Measurements from ENCODE around the gene CPED1. TPM values are rescaled to one million over a fixed set of nuclear protein-coding genes. Genes with fewer than 3 reads are reported as not detected.

Gene CPED1
- total RNA-seq, 1 experiment from 2014 or later: 0.39 TPM

GRCh38 chr7:121187222-121187621 lies 198.7 kb downstream of the CPED1 start:
- POLR2A ChIA-PET: no interaction called here
- no peaks in the 10 kb centered on the region; the same call in none of the 2 replicates for H3K27me3 ChIP-seq (ENCODE audit: control insufficient read depth, insufficient read depth, low read length)
- intact Hi-C loops (cut with micrococcal nuclease; ENCODE audit: unreplicated experiment) (no loop called here), in situ Hi-C loops (cut with HindIII; ENCODE audit: low pct_unique_long_range_greater_than_20kb, low sequenced_read_pairs) (no loop called here)
- CTCF ChIA-PET: no interaction called here
- no peaks in the 10 kb centered on the region for H3K9me3 ChIP-seq (ENCODE audit: control insufficient read depth, insufficient read depth, low read depth, low read length)
- no TSS peak for BruUV-seq (replicated peaks)
- no peaks in the 10 kb centered on the region for H3K4me1 ChIP-seq (ENCODE audit: control insufficient read depth, insufficient read depth, low read length)
- H3K27ac ChIP-seq (ENCODE audit: low read length): no peak overlapping the region
- no peak overlapping the region for H3K4me3 ChIP-seq (ENCODE audit: low read depth in 2 of 2, low read length in 2 of 2)
- no peak for DNase-seq (ENCODE audit: low read depth, low spot score)
- no peak for ATAC-seq
- TF ChIP-seq REST (IDR thresholded peaks at IDR 0.05; ENCODE audit: insufficient read depth in 1 of 2, low read depth in 2 of 2, low read length in 1 of 2): no peak
- no peak for TF ChIP-seq CTCF (IDR thresholded peaks at IDR 0.05)
- TF ChIP-seq TCF7L2 (IDR thresholded peaks at IDR 0.05; ENCODE audit: low read depth, low read length): no peak
- no peak for TF ChIP-seq SIN3A (IDR thresholded peaks at IDR 0.05; ENCODE audit: borderline replicate concordance, insufficient read depth, low read depth, low read length)
- no peak for TF ChIP-seq POLR2AphosphoS5 (IDR thresholded peaks at IDR 0.05; ENCODE audit: low read depth, low read length)
- H3K36me3 ChIP-seq (ENCODE audit: control insufficient read depth, insufficient read depth, low read length): no peaks in the 10 kb centered on the region

GRCh38 chr7:121187676-121188075 lies 199.2 kb downstream of the CPED1 start:
- no peak for DNase-seq (ENCODE audit: low read depth, low spot score)
- H3K4me1 ChIP-seq (ENCODE audit: control insufficient read depth, insufficient read depth, low read length): no peaks in the 10 kb centered on the region
- H3K4me3 ChIP-seq (ENCODE audit: low read depth in 2 of 2, low read length in 2 of 2): no peak overlapping the region
- ChIA-PET CTCF (no interaction called here), POLR2A (no interaction called here)
- in situ Hi-C loops (cut with HindIII; ENCODE audit: low pct_unique_long_range_greater_than_20kb, low sequenced_read_pairs): no loop called here
- H3K9me3 ChIP-seq (ENCODE audit: control insufficient read depth, insufficient read depth, low read depth, low read length): no peaks in the 10 kb centered on the region
- no TSS peak for BruUV-seq (replicated peaks)
- intact Hi-C loops (cut with micrococcal nuclease; ENCODE audit: unreplicated experiment): no loop called here
- no peaks in the 10 kb centered on the region for H3K36me3 ChIP-seq (ENCODE audit: control insufficient read depth, insufficient read depth, low read length)
- TF ChIP-seq POLR2AphosphoS5 (IDR thresholded peaks at IDR 0.05; ENCODE audit: low read depth, low read length) (no peak), TCF7L2 (IDR thresholded peaks at IDR 0.05; ENCODE audit: low read depth, low read length) (no peak), CTCF (IDR thresholded peaks at IDR 0.05) (no peak), REST (IDR thresholded peaks at IDR 0.05; ENCODE audit: insufficient read depth in 1 of 2, low read depth in 2 of 2, low read length in 1 of 2) (no peak), SIN3A (IDR thresholded peaks at IDR 0.05; ENCODE audit: borderline replicate concordance, insufficient read depth, low read depth, low read length) (no peak)
- H3K27ac ChIP-seq (ENCODE audit: low read length): no peak overlapping the region
- ATAC-seq: no peak
- no peaks in the 10 kb centered on the region; the same call in none of the 2 replicates for H3K27me3 ChIP-seq (ENCODE audit: control insufficient read depth, insufficient read depth, low read length)
